HepG2 (cell line): ENCODE results near the gene UNC5C. TPM values are rescaled to one million over a fixed set of nuclear protein-coding genes. Genes with fewer than 3 reads are reported as not detected.
A peak's percentile ranks its signal among the peaks of the same experiment; 100 is the strongest.

ENCODE experiments used
- ATAC-seq: fragments of 200-7000 bp; cut with Tn5 transposase; 3 replicates; pipeline ENCODE4 v1.9.1; 2020; ENCODE audit warnings: mild to moderate bottlenecking, moderate library complexity
- BruUV-seq: library from RNA; stranded (reverse); fragments of 400-500 nt; replicated peaks from 2 replicates; lab custom pipeline; 2021; lab: Mats Ljungman, UMichigan
- CTCF ChIA-PET: fragments of 300-600 bp; formaldehyde crosslinking; extraction: SDS; loops from one replicate; lab custom pipeline; 2021; ENCODE audit warnings: low total read pairs, inconsistent platforms, low intra/inter-chr PET ratio; lab: Yijun Ruan, JAX
- POLR2A ChIA-PET: fragments of 350-600 bp; sonication (Branson Sonifier 250); formaldehyde crosslinking; loops from one replicate; lab custom pipeline; 2020; ENCODE audit warnings: antibody characterized with exemption, inconsistent platforms; lab: Yijun Ruan, JAX
- DNase-seq: peaks from one replicate; pipeline ENCODE4 v3.0.0-alpha.2; 2015; ENCODE audit warnings: low spot score
- FAIRE-seq: peaks from 3 replicates; lab custom pipeline; 2011; peaks lifted over from hg19 to GRCh38; lab: Jason Lieb, UNC
- H2AFZ ChIP-seq: one replicate; pipeline ENCODE4 v1.6.1; 2011; ENCODE audit warnings: low read length, inconsistent platforms
- H3K27ac ChIP-seq: fragments of 300-600 bp; 3 replicates; pipeline ENCODE4 v1.8.0; 2011; ENCODE audit warnings: mixed run types, mild to moderate bottlenecking, mixed read lengths, low read length, inconsistent platforms; ENCODE audit not compliant: insufficient read depth; ENCODE audit errors: extremely low read length
- H3K27me3 ChIP-seq, 2 experiments: fragments of 200-600 bp in 1 of 2; 2 replicates in 1 of 2; 3 replicates in 1 of 2; pipeline versions ENCODE4 v1.6.0 to v1.8.0; 2011; ENCODE audit warnings: low read length in 2 of 2, mild to moderate bottlenecking in 2 of 2, moderate library complexity in 2 of 2, inconsistent platforms in 1 of 2; ENCODE audit not compliant: insufficient read depth in 2 of 2, control insufficient read depth in 1 of 2
- H3K36me3 ChIP-seq, 2 experiments: fragments of 200-600 bp in 1 of 2; replicated peaks in 1 of 2; 2 replicates in 1 of 2; 3 replicates in 1 of 2; pipeline versions ENCODE4 v1.5.1 to v1.8.0; 2011; ENCODE audit warnings: low read length in 2 of 2, inconsistent platforms in 1 of 2; ENCODE audit not compliant: insufficient read depth in 2 of 2, control insufficient read depth in 1 of 2
- H3K4me1 ChIP-seq: 2 replicates; pipeline ENCODE4 v1.5.1; 2012; ENCODE audit warnings: low read length, inconsistent platforms; ENCODE audit not compliant: insufficient read depth
- H3K4me2 ChIP-seq: 2 replicates; pipeline ENCODE4 v1.6.0; 2011; ENCODE audit warnings: low read depth, low read length, inconsistent platforms
- H3K4me3 ChIP-seq, 3 experiments: fragments of 200-600 bp in 1 of 3; sonication (generic), shearing (Covaris generic) in 1 of 3; replicated peaks in 1 of 3; 2 replicates each; pipeline ENCODE4 v1.5.1; 2011 to 2016; ENCODE audit warnings: low read length in 3 of 3, inconsistent platforms in 2 of 3, low read depth in 2 of 3, mild to moderate bottlenecking in 2 of 3, control low read depth in 1 of 3, mixed read lengths in 1 of 3; ENCODE audit not compliant: insufficient read depth in 1 of 3
- H3K79me2 ChIP-seq: one replicate; pipeline ENCODE4 v1.6.1; 2011; ENCODE audit warnings: low read length, inconsistent platforms; ENCODE audit not compliant: insufficient read depth
- H3K9ac ChIP-seq: 2 replicates; pipeline ENCODE4 v1.6.0; 2011; ENCODE audit warnings: mild to moderate bottlenecking, low read depth, low read length, inconsistent platforms; ENCODE audit not compliant: insufficient read depth
- H3K9me3 ChIP-seq: 2 replicates; pipeline ENCODE4 v1.5.1; 2012; ENCODE audit warnings: mild to moderate bottlenecking, low read length
- H4K20me1 ChIP-seq: 2 replicates; pipeline ENCODE4 v1.6.0; 2011; ENCODE audit warnings: inconsistent platforms, mild to moderate bottlenecking, low read length, moderate library complexity; ENCODE audit not compliant: insufficient read depth
- HNRNPUL1 ChIP-seq: fragments of 200-400 bp; formaldehyde crosslinking; IDR thresholded peaks from 2 replicates; pipeline ENCODE4 v1.6.1; 2017; ENCODE audit warnings: low read depth, mild to moderate bottlenecking, low read length, moderate library complexity
- MAFK ChIP-seq, 2 experiments: IDR thresholded peaks in 1 of 2; conservative IDR thresholded peaks in 1 of 2; 2 replicates each; pipeline ENCODE4 v1.6.1; 2011; ENCODE audit warnings: improper control_type of control experiment in 2 of 2, low read length in 2 of 2
- RFXANK ChIP-seq: IDR thresholded peaks from 2 replicates; pipeline ENCODE4 v1.6.1; 2016
- ZNF383 ChIP-seq: sonication (generic); formaldehyde crosslinking; IDR thresholded peaks from 2 replicates; pipeline ENCODE4 v1.4.0; 2020; ENCODE audit warnings: missing genetic modification reagents, mild to moderate bottlenecking, borderline replicate concordance
- WGBS: methylation state at CpG from one replicate; pipeline ENCODE4 v1.1.6; 2017; ENCODE audit warnings: low lambda C conversion rate; 5-methylcytosine and 5-hydroxymethylcytosine counted together
- in situ Hi-C: cut with HindIII; loops from 2 replicates; pipeline ENCODE4 v1.10.0; 2017; ENCODE audit warnings: low pct_unique_long_range_greater_than_20kb; ENCODE audit not compliant: extremely low pct_ligation_motif_present
- intact Hi-C: fragments of 100-400 bp; cut with micrococcal nuclease; formaldehyde crosslinking; loops from one replicate; pipeline ENCODE4 v1.10.0; 2022; ENCODE audit not compliant: unreplicated experiment
- polyA plus RNA-seq, 8 experiments: library from polyadenylated mRNA; depleted of rRNA in 3 of 8; stranded (reverse) in 7 of 8; unstranded in 1 of 8; fragments of >200 nt; fragmentation: Illumina TruSeq in 4 of 8; extraction: Trizol in 4 of 8; gene quantifications; 2 replicates each; pipeline versions ENCODE4 v1.2.1 to v1.2.3, GENCODE V29; 2011 to 2016; ENCODE audit warnings: low read depth in 4 of 8, missing spikeins in 1 of 8, mixed read lengths in 1 of 8; ENCODE audit not compliant: insufficient read depth in 1 of 8
- total RNA-seq, 5 experiments: library from RNA; depleted of rRNA; stranded (reverse); fragments of >200 nt; fragmentation: Illumina TruSeq; extraction: Trizol; gene quantifications; 2 replicates each; pipeline ENCODE4 v1.2.3, GENCODE V29; 2016; ENCODE audit warnings: low read depth in 1 of 5
- TF ChIP-seq, protein P1 (sequence below): sonication (generic); formaldehyde crosslinking; IDR thresholded peaks from 2 replicates; pipeline ENCODE4 v1.4.0; 2020; ENCODE audit warnings: missing genetic modification reagents

Gene UNC5C
- total and polyA plus RNA-seq, 2 of the 13 experiments (the other 11 are each of a cell fraction or from before 2014, with no cell fraction given): not detected

DNA sequence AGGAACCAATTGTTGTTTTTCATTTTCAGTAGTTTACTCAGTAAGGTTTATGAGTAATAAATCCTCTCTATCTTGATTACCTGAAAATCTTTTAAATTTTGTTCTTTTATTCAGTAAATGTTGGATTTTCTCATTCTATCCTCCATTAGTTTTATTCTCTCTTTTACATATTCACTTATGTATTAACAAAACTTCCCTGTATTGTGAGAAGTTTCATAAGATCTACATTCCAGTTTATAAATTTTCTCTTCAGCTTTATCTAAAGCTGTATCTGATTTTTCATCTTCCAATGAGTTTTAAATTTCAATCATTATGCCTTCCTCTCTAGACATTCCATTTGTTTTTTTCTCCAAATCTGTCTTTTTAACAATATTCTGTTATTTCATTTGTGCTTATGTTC, 310.2 kb downstream of the UNC5C start (continued):
- TF ChIP-seq RFXANK (CRISPR knock-in tag) (no peak), HNRNPUL1 (no peak)
- TF ChIP-seq, protein P1, sequence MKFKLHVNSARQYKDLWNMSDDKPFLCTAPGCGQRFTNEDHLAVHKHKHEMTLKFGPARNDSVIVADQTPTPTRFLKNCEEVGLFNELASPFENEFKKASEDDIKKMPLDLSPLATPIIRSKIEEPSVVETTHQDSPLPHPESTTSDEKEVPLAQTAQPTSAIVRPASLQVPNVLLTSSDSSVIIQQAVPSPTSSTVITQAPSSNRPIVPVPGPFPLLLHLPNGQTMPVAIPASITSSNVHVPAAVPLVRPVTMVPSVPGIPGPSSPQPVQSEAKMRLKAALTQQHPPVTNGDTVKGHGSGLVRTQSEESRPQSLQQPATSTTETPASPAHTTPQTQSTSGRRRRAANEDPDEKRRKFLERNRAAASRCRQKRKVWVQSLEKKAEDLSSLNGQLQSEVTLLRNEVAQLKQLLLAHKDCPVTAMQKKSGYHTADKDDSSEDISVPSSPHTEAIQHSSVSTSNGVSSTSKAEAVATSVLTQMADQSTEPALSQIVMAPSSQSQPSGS (CRISPR knock-in tag): no peak
- TF ChIP-seq, all 625 proteins: peak for 0

DNA sequence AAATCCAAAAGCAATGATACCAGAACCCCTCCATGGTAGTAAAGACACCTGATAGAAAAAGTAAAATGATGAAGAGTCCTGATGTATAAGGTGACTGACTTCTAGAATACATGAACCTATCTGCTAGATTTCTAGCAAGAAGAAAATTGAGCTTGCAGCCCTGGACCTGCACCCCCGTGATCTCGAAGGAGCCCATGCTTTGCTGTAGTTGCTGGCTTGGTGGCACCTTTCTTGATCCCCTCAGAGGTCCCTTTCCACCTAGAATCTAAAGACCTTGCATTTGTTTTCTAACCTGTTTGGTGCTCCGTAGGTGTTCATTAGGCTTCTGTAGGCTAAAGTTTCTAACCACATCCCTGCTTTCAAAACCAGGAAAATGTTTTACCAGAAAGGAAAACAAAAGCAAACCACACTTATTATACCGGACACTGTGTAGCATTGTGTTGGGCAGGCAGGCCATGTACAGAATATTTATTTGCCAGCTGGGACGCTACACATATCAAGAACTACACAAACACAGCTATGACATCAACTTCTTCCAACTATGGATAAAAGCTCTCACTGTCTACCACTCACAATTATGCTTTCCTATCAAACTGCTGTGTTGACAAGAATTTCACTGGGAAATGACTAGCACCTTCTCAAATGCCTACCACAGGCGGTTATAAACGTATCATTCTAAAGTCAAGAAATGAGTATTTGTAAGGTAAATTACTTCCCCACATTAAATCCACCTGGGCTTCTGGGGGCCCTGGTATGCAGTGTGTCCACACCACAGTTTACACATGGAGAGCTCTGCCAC, 316.2 kb downstream of the UNC5C start:
- H3K4me1 ChIP-seq: no peaks in the 10 kb centered on the region
- no peaks in the 10 kb centered on the region for H3K9me3 ChIP-seq
- 0 out of 4 replicates have a peak, but pooled peaks of 1 of the 2 experiments have one; percentile 1 for TF ChIP-seq MAFK (conservative IDR thresholded peaks at IDR 0.05 in 1 of 2, IDR thresholded peaks at IDR 0.05 in 1 of 2; ENCODE audit: low read length in 2 of 2)
- no peak for TF ChIP-seq ZNF383 (CRISPR knock-in tag)
- DNase-seq: no peak
- in situ Hi-C loops: no loop called here
- POLR2A ChIA-PET: no interaction called here
- intact Hi-C loops: no loop called here
- no peak overlapping the region for H2AFZ ChIP-seq
- H3K4me3 ChIP-seq: no peak overlapping the region
- H3K9ac ChIP-seq: no peak overlapping the region
- 9% methylated on average over 7 of the region's 7 CpGs for WGBS
- H3K27ac ChIP-seq: no peak overlapping the region
- no peaks in the 10 kb centered on the region for H3K27me3 ChIP-seq
- no peaks in the 10 kb centered on the region for H3K36me3 ChIP-seq
- CTCF ChIA-PET: no interaction called here
- FAIRE-seq: no peak
- ATAC-seq: no peak
- H3K79me2 ChIP-seq: no peaks in the 10 kb centered on the region
- no TSS peak for BruUV-seq
- H3K4me2 ChIP-seq: no peak overlapping the region
- H4K20me1 ChIP-seq: no peaks in the 10 kb centered on the region
